Stomach (tissue), 9 donors: ENCODE results near the gene MSI2. TPM values are rescaled to one million over a fixed set of nuclear protein-coding genes. Genes with fewer than 3 reads are reported as not detected.

Experiments
- DNase-seq, 2 donors: peaks; one replicate each; pipeline versions ENCODE4 v3.0.0 to v3.0.0-alpha.2; 2013 to 2019
- H3K27ac ChIP-seq, 5 donors: fragments of 200-600 bp in 4 of 5; sonication (generic) in 4 of 5; one replicate each; pipeline ENCODE4 v1.5.1; 2013 to 2019; ENCODE audit warnings: mild to moderate bottlenecking in 1 of 5, moderate library complexity in 1 of 5
- H3K27me3 ChIP-seq, 3 donors: fragments of 200-600 bp; sonication (generic); one replicate each; pipeline ENCODE4 v1.5.1; 2017 to 2019; ENCODE audit warnings: mixed run types in 1 of 3
- H3K36me3 ChIP-seq, 4 donors: fragments of 200-600 bp; sonication (generic); 1 replicate in 3 of 4; 2 replicates in 1 of 4; pipeline ENCODE4 v1.5.1; 2016 to 2019
- H3K4me1 ChIP-seq, 4 donors: fragments of 200-600 bp; sonication (generic); one replicate each; pipeline ENCODE4 v1.5.1; 2016 to 2019
- H3K4me3 ChIP-seq, 4 donors: fragments of 200-600 bp; sonication (generic) in 3 of 4; one replicate each; pipeline ENCODE4 v1.5.1; 2016 to 2019; ENCODE audit warnings: mild to moderate bottlenecking in 1 of 4
- H3K9me3 ChIP-seq, 4 donors: fragments of 200-600 bp; sonication (generic); one replicate each; pipeline ENCODE4 v1.5.1; 2016 to 2019
- CTCF ChIP-seq, 7 experiments: fragments of 450-650 bp in 4 of 7; fragments of 200-600 bp in 3 of 7; sonication (generic) in 3 of 7; IDR thresholded peaks; one replicate each; pipeline ENCODE4 v1.5.1; 2016 to 2019; ENCODE audit warnings: antibody characterized with exemption in 7 of 7, control low read depth in 2 of 7, mild to moderate bottlenecking in 1 of 7
- EP300 ChIP-seq: sonication (generic); formaldehyde crosslinking; IDR thresholded peaks from one replicate; pipeline ENCODE4 v1.6.1; 2017; ENCODE audit warnings: antibody characterized with exemption
- POLR2A ChIP-seq, 4 donors: fragments of 450-650 bp; IDR thresholded peaks; one replicate each; pipeline ENCODE4 v1.6.1; 2016; ENCODE audit warnings: antibody characterized with exemption in 4 of 4, control low read depth in 2 of 4, mild to moderate bottlenecking in 1 of 4, moderate library complexity in 1 of 4
- POLR2AphosphoS5 ChIP-seq, 3 donors: sonication (generic); formaldehyde crosslinking; IDR thresholded peaks; one replicate each; pipeline ENCODE4 v1.6.1; 2016; ENCODE audit warnings: antibody characterized with exemption in 3 of 3
- WGBS, 5 donors: extraction: QIAGEN DNeasy Blood & Tissue Kit in 3 of 5; methylation state at CpG; one replicate each; pipeline versions ENCODE4 v1.1.5 to v1.1.7; 2013 to 2018; 5-methylcytosine and 5-hydroxymethylcytosine counted together
- intact Hi-C: fragments of 100-400 bp; cut with DNase I; formaldehyde crosslinking; loops from one replicate; pipeline ENCODE4 v1.15.1; 2023; ENCODE audit warnings: low total_unique reads
- polyA plus RNA-seq, 3 donors: library from polyadenylated mRNA; stranded (reverse); fragments of 200-250 nt; gene quantifications; one replicate each; pipeline ENCODE4 v1.2.3, GENCODE V29; 2013
- total RNA-seq, 5 donors: library from RNA; depleted of rRNA; stranded (reverse); fragments of >200 nt; gene quantifications; one replicate each; pipeline versions ENCODE4 v1.1.0 to v1.2.3, GENCODE V29; 2014 to 2016
- donor health status: healthy with polysubstance abuse.
- donor health status: Bipolar disorder and iron deficiency.
- donor health status: healthy.

Gene MSI2
- total and polyA plus RNA-seq, 8 donors, result 8.3 to 72.4 (median 22.9) TPM

DNA sequence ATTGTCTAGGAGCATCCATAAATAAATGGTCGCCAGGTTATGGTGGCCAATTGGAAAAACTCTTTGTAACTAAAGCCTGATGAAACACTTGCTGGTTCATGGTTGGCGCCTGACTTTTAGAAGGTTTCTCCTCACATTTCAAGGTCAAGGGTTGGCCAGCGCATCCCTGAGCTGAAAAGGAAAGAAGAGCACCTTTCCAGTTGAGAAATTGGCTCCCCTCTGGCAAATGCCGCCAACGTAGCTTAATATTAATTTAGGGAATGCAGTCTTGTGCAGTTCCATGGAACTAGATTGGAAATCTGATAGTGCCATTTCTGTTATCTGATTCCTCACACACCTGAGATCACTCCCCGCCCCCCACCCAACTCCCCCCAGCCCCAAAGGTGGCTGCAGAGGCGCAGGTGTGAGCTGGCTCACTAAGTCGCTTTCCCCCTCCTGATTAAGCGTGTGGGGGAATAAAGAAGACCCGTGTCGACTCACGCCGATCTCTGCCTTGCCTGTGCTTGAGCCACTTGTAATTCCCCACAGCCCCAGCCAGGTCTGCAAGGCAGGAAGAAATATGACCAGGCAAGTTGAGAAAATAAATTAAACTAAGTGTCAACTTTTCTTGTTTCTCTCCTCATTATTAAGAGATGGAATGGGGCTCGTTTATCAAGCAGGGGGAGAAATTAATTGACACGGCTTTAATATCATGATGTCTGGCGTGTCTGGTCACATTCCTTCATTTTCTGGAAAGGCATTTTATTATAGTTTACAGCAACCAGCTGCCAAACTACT lies 331.1 kb downstream of the MSI2 start:
- 84 to 95% (median 94%) methylated on average over 16 of the region's 16 CpGs for WGBS, 5 donors
- Histone ChIP-seq H3K27me3 (no peaks in the 10 kb centered on the region), H3K9me3 (no peaks in the 10 kb centered on the region), H3K4me3 (no peak overlapping the region), H3K4me1 (no peaks in the 10 kb centered on the region), H3K27ac (no peak overlapping the region), H3K36me3 (no peaks in the 10 kb centered on the region)
- DNase-seq, result no peak
- intact Hi-C loops, result no loop called here
- TF ChIP-seq EP300 (no peak), POLR2A (IDR thresholded peaks at IDR 0.05) (no peak), CTCF (IDR thresholded peaks at IDR 0.05) (no peak), POLR2AphosphoS5 (IDR thresholded peaks at IDR 0.05) (no peak)

DNA sequence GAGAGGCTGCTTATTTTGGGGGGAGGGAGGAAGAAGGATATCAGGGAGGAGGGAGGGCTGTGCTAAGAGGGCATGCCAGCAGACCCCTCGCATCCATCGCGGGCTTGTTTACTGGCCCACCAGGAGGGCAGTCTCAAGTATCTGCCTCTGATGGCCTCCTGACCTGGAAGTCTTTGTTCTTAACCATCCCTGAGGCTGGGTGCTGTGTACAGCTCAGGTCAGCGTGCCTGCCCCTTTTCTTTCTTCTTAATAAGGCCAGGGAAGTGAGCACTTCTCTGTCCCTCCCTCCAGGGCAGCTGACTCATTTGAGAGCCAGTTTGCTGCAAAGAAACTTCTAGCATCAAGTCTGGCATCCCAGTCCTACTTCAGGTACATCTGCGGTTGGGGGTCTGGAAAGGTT lies 331.8 kb downstream of the MSI2 start:
- TF ChIP-seq POLR2A (IDR thresholded peaks at IDR 0.05) (no peak), POLR2AphosphoS5 (IDR thresholded peaks at IDR 0.05) (no peak), CTCF (IDR thresholded peaks at IDR 0.05) (no peak), EP300 (no peak)
- no peaks in the 10 kb centered on the region for H3K27me3 ChIP-seq
- no peak overlapping the region for H3K4me3 ChIP-seq
- H3K4me1 ChIP-seq, result no peaks in the 10 kb centered on the region
- H3K27ac ChIP-seq, result no peak overlapping the region
- no peak for DNase-seq
- H3K36me3 ChIP-seq, result no peaks in the 10 kb centered on the region
- H3K9me3 ChIP-seq, result no peaks in the 10 kb centered on the region
- intact Hi-C loops, result no loop called here
- 83 to 93% (median 90%) methylated on average over 5 of the region's 5 CpGs for WGBS, 5 donors

DNA sequence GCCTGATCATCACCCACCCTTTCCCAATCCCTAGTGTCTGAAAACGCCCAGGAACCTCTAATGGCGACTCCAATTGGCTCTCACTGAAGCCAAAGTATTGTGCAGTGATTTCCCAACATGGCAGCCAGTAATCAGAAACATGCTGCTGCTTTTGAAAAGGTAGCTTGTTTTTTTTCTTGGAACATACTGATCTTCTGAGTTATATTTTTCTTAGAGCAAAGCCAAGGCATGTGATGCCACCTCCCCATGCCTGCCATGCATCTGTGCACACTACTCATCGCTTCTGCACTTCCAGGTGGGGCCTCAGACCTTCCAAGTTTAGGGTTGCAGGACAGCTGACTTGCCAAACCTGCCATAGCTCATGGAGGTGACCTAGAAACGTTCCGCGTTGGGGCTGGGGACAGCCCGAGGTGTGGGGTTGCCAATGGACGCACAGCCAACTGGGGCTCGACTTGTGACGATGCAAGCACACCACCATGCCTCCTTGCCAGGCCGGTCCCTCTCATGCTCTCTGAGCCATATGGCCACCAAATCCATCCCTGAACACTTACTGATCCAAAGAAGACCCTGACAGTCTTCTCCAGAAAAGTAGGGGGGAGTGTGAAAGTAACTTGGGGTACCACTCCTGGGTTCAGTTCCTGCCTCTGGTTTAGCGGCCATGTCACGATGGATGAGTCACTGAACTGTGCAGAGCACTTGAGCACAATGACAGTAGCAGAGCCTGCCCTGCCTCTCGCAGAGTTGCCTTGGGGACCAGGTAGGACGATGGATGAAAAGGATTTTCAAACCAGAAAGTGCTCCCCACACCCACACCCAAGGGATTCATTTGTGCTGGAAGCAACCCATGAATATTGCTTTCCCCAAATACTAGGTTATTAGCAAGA lies 333.1 kb downstream of the MSI2 start:
- WGBS, 5 donors, result 92 to 97% (median 96%) methylated on average over 15 of the region's 15 CpGs
- no peaks in the 10 kb centered on the region for H3K4me1 ChIP-seq
- no peaks in the 10 kb centered on the region for H3K36me3 ChIP-seq
- no peak overlapping the region for H3K4me3 ChIP-seq
- H3K9me3 ChIP-seq, result no peaks in the 10 kb centered on the region
- DNase-seq, result no peak
- no peak overlapping the region for H3K27ac ChIP-seq
- TF ChIP-seq CTCF (IDR thresholded peaks at IDR 0.05) (no peak), EP300 (no peak), POLR2A (IDR thresholded peaks at IDR 0.05) (no peak), POLR2AphosphoS5 (IDR thresholded peaks at IDR 0.05) (no peak)
- intact Hi-C loops, result no loop called here
- H3K27me3 ChIP-seq, result no peaks in the 10 kb centered on the region

GRCh38 chr17:57593739-57594462 lies 337.6 kb downstream of the MSI2 start:
- Histone ChIP-seq H3K4me1 (peaks cover 4 to 16% (median 13%) of the 10 kb centered on the region in 4 donors), H3K4me3 (no peak overlapping the region), H3K27me3 (no peaks in the 10 kb centered on the region), H3K36me3 (no peaks in the 10 kb centered on the region), H3K9me3 (peaks cover 0 to 12% (median 6%) of the 10 kb centered on the region in 4 donors), H3K27ac (no peak overlapping the region)
- TF ChIP-seq EP300 (no peak), POLR2A (IDR thresholded peaks at IDR 0.05) (no peak), CTCF (IDR thresholded peaks at IDR 0.05) (no peak), POLR2AphosphoS5 (IDR thresholded peaks at IDR 0.05) (no peak)
- 90 to 99% (median 95%) methylated on average over 14 of the region's 14 CpGs for WGBS, 5 donors
- DNase-seq, result no peak
- intact Hi-C loops, result no loop called here
